Breast epithelium (tissue), 4 donors: Measurements from ENCODE around the gene ARID4B. TPM values are rescaled to one million over a fixed set of nuclear protein-coding genes. Genes with fewer than 3 reads are reported as not detected.
A peak's percentile ranks its signal among the peaks of the same experiment; 100 is the strongest.

Experiments
- DNase-seq, 2 donors: peaks; one replicate each; pipeline ENCODE4 v3.0.0-alpha.2; 2019; ENCODE audit warnings: low spot score in 2 of 2
- H3K27ac ChIP-seq, 2 donors: fragments of 200-600 bp; sonication (generic) in 1 of 2; one replicate each; pipeline ENCODE4 v1.5.1; 2016 to 2019; ENCODE audit warnings: mild to moderate bottlenecking in 1 of 2
- H3K27me3 ChIP-seq, 2 donors: fragments of 200-600 bp; sonication (generic) in 1 of 2; one replicate each; pipeline versions ENCODE4 v1.5.1 to v1.6.0; 2017 to 2019; ENCODE audit warnings: control low read depth in 1 of 2, mild to moderate bottlenecking in 1 of 2
- H3K36me3 ChIP-seq: fragments of 200-600 bp; one replicate; pipeline ENCODE4 v1.5.1; 2019
- H3K4me1 ChIP-seq, 2 donors: fragments of 200-600 bp; sonication (generic); one replicate each; pipeline ENCODE4 v1.5.1; 2016 to 2019; ENCODE audit warnings: control low read depth in 1 of 2
- H3K4me3 ChIP-seq, 3 donors: fragments of 200-600 bp; sonication (generic); 1 replicate in 2 of 3; 2 replicates in 1 of 3; pipeline ENCODE4 v1.5.1; 2016 to 2019; ENCODE audit warnings: mild to moderate bottlenecking in 3 of 3, moderate library complexity in 2 of 3
- H3K9me3 ChIP-seq, 2 donors: fragments of 200-600 bp; sonication (generic) in 1 of 2; one replicate each; pipeline ENCODE4 v1.5.1; 2016 to 2019; ENCODE audit warnings: control low read depth in 1 of 2
- POLR2A ChIP-seq: fragments of 450-650 bp; IDR thresholded peaks from one replicate; pipeline ENCODE4 v1.6.1; 2016; ENCODE audit warnings: antibody characterized with exemption, mild to moderate bottlenecking, moderate library complexity
- POLR2AphosphoS5 ChIP-seq, 3 donors: sonication (generic); formaldehyde crosslinking; IDR thresholded peaks; one replicate each; pipeline ENCODE4 v1.6.1; 2017; ENCODE audit warnings: antibody characterized with exemption in 3 of 3
- intact Hi-C: fragments of 100-400 bp; cut with DNase I; formaldehyde crosslinking; loops from one replicate; pipeline ENCODE4 v1.15.1; 2023; ENCODE audit warnings: low total_unique reads
- total RNA-seq, 3 donors: library from RNA; depleted of rRNA; stranded (reverse); fragments of >200 nt; gene quantifications; one replicate each; pipeline ENCODE4 v1.1.0, GENCODE V29; 2016
- TF ChIP-seq, protein P1 (sequence below), 3 donors: fragments of 450-650 bp; IDR thresholded peaks; one replicate each; pipeline ENCODE4 v1.5.1; 2016 to 2017; ENCODE audit warnings: antibody characterized with exemption in 3 of 3, mild to moderate bottlenecking in 3 of 3, moderate library complexity in 3 of 3

Gene ARID4B
- total RNA-seq, 3 donors from 2014 or later = 34.4 to 91.6 (median 76.7) TPM

DNA sequence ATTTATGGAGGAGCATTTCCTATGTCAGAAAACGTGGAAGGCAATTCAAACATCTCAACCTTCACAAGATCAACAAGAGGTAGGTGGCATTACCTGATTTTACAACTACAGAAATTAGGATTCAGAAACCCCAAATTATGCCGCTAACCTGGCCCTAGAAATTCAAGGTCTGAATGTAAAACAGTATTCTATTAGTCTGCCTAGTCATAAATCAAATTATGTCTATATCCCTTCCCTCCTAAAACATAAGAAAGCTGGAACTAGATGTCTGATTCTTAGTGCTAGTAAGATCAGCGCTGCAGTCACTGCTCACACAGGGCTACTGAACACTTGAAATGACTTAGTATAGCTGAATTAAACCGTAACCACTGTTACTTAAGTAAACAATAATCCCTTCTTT lies 200.8 kb downstream of the ARID4B start:
- Histone ChIP-seq H3K9me3 (no peaks in the 10 kb centered on the region), H3K27me3 (no peaks in the 10 kb centered on the region), H3K27ac (no peak overlapping the region), H3K4me3 (peak overlapping the region; percentile 71 to 94 (median 93)), H3K4me1 (peaks cover 0 to 11% of the 10 kb centered on the region in 2 donors), H3K36me3 (peaks cover 5% of the 10 kb centered on the region)
- DNase-seq = no peak
- TF ChIP-seq POLR2A (no peak), POLR2AphosphoS5 (IDR thresholded peaks at IDR 0.05) (no peak)
- TF ChIP-seq, protein P1, sequence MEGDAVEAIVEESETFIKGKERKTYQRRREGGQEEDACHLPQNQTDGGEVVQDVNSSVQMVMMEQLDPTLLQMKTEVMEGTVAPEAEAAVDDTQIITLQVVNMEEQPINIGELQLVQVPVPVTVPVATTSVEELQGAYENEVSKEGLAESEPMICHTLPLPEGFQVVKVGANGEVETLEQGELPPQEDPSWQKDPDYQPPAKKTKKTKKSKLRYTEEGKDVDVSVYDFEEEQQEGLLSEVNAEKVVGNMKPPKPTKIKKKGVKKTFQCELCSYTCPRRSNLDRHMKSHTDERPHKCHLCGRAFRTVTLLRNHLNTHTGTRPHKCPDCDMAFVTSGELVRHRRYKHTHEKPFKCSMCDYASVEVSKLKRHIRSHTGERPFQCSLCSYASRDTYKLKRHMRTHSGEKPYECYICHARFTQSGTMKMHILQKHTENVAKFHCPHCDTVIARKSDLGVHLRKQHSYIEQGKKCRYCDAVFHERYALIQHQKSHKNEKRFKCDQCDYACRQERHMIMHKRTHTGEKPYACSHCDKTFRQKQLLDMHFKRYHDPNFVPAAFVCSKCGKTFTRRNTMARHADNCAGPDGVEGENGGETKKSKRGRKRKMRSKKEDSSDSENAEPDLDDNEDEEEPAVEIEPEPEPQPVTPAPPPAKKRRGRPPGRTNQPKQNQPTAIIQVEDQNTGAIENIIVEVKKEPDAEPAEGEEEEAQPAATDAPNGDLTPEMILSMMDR (IDR thresholded peaks at IDR 0.05) = no peak
- intact Hi-C loops = no loop called here

GRCh38 chr1:235124665-235125064 lies 203.3 kb downstream of the ARID4B start:
- Histone ChIP-seq H3K4me1 (peaks cover 0 to 11% of the 10 kb centered on the region in 2 donors), H3K36me3 (peaks cover 4% of the 10 kb centered on the region), H3K27me3 (no peaks in the 10 kb centered on the region), H3K9me3 (no peaks in the 10 kb centered on the region), H3K27ac (no peak overlapping the region), H3K4me3 (no peak overlapping the region)
- TF ChIP-seq POLR2AphosphoS5 (IDR thresholded peaks at IDR 0.05) (no peak), POLR2A (no peak)
- TF ChIP-seq, protein P1 (IDR thresholded peaks at IDR 0.05) = no peak
- no peak for DNase-seq
- intact Hi-C loops = no loop called here

- intact Hi-C loops = no loop called here
- Histone ChIP-seq H3K27me3 (no peaks in the 10 kb centered on the region), H3K36me3 (peaks cover 5% of the 10 kb centered on the region), H3K4me3 (no peak overlapping the region), H3K9me3 (no peaks in the 10 kb centered on the region), H3K4me1 (peaks cover 0 to 11% of the 10 kb centered on the region in 2 donors), H3K27ac (no peak overlapping the region)
- DNase-seq = no peak
- TF ChIP-seq, protein P1 (IDR thresholded peaks at IDR 0.05) = no peak
- TF ChIP-seq POLR2AphosphoS5 (IDR thresholded peaks at IDR 0.05) (no peak), POLR2A (no peak)
Observed at GRCh38 chr1:235124111-235124510, 203.9 kb downstream of the ARID4B start.

DNA sequence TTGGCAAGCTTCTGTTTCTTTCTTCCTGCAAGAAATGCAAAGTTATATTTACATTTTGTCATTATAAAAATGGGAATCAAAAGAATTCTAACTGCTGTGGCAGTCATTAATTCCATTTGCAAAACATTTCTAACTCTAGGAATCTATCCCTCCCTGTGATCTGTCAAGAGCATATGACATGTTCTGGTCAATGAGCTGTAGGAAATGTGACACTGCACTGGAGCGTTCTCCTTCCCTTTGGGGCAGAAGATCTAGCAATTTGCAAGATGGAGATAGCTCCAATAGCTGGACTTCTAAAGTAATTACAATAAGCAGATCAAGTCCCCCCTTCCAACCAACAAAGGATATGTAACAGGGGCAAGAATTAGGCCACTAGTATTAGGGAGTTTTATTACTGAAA lies 205.6 kb downstream of the ARID4B start:
- no peak for DNase-seq
- no peaks in the 10 kb centered on the region for H3K9me3 ChIP-seq
- H3K36me3 ChIP-seq = peaks cover 20% of the 10 kb centered on the region
- H3K4me1 ChIP-seq = peaks cover 0 to 10% of the 10 kb centered on the region in 2 donors
- TF ChIP-seq POLR2A = no peak
- TF ChIP-seq, protein P1 (IDR thresholded peaks at IDR 0.05) = no peak
- intact Hi-C loops = no loop called here
- H3K27me3 ChIP-seq = no peaks in the 10 kb centered on the region
- no peak overlapping the region for H3K27ac ChIP-seq
- H3K4me3 ChIP-seq = no peak overlapping the region

Other genes with a start within 250 kb of the ARID4B start
- 100 to 1,000 TPM; 112 to 153 (median 112) TPM for gene TOMM20, start 199.3 kb downstream of the ARID4B start, total RNA-seq
- gene RBM34, start 166.9 kb downstream of the ARID4B start, total RNA-seq = 10 to 100 TPM; 42.9 to 54.0 (median 52.2) TPM
- gene GGPS1, start 391 bp upstream of the ARID4B start, total RNA-seq = 10 to 100 TPM; 17.7 to 38.3 (median 22.4) TPM
- gene TBCE, start 39.2 kb upstream of the ARID4B start, total RNA-seq = 10 to 100 TPM; 13.3 to 21.2 (median 19.7) TPM
- 10 to 100 TPM; 21.4 to 34.8 (median 25.9) TPM for gene B3GALNT2, start 176.3 kb upstream of the ARID4B start, total RNA-seq